GM10266 (cell line): Measurements from ENCODE around the gene EIF3A.

Experiments
- DNase-seq: peaks from one replicate; pipeline ENCODE4 v3.0.0; 2012; ENCODE audit errors: extremely low spot score
- CTCF ChIP-seq: IDR thresholded peaks from 2 replicates; pipeline ENCODE4 v1.5.1; 2012; ENCODE audit warnings: mild to moderate bottlenecking, low read depth; ENCODE audit not compliant: control insufficient read depth, insufficient read depth; ENCODE audit errors: missing control alignments

The EIF3A gene

GRCh38 chr10:118990326-118990725 lies 90.3 kb downstream of the EIF3A start:
- no peak for TF ChIP-seq CTCF
- DNase-seq: no peak

- no peak for DNase-seq
- TF ChIP-seq CTCF: no peak
Measured at GRCh38 chr10:118986815-118987790, 93.5 kb downstream of the EIF3A start.

DNA sequence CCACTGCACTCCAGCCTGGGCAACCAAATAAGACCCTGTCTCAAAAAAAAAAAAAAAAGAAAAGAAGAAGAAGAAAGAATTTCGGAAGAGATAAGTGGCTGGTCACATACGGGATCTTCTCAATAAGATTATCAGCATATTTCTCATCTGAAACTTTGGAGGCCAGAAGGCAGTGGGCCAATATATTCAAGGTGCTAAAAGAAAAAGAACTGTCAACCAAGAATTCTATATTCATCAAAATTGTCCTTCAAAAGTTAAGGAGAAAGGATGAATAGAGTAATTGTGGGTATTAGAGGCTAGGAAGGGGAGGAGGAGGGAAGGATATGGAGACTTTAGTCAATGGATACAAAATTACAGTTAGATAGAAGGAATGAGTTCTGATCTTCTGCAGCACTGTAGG lies 95.0 kb downstream of the EIF3A start:
- no peak for TF ChIP-seq CTCF
- no peak for DNase-seq
